Right renal cortex interstitium (tissue), 3 donors: Measurements from ENCODE around the gene TAS2R16. TPM values are rescaled to one million over a fixed set of nuclear protein-coding genes. Genes with fewer than 3 reads are reported as not detected.
"Not testable (repeated sequence)": the region's sequence is repeated elsewhere in the genome, so short reads cannot be mapped to it uniquely, and the experiment has no call there.

Source experiments
- DNase-seq, 3 donors: peaks; one replicate each; pipeline ENCODE4 v3.0.0-alpha.2; 2013; ENCODE audit warnings: low read depth in 3 of 3, low spot score in 2 of 3
- polyA plus RNA-seq, 3 donors: library from polyadenylated mRNA; unstranded; fragments of 120-200 nt; gene quantifications; one replicate each; pipeline ENCODE4 v1.2.1, GENCODE V29; 2013; ENCODE audit not compliant: insufficient read length in 3 of 3

TAS2R16 gene
- polyA plus RNA-seq, 3 donors = not detected

GRCh38 chr7:122974229-122974628 lies 21.3 kb downstream of the TAS2R16 start:
- no peak for DNase-seq

GRCh38 chr7:122972056-122972455 lies 23.4 kb downstream of the TAS2R16 start:
- no peak for DNase-seq

GRCh38 chr7:122970740-122971725 lies 24.5 kb downstream of the TAS2R16 start:
- DNase-seq = no peak

GRCh38 chr7:122968389-122968788 lies 27.1 kb downstream of the TAS2R16 start:
- no peak for DNase-seq

GRCh38 chr7:122965306-122965705 lies 30.2 kb downstream of the TAS2R16 start:
- no peak for DNase-seq

- DNase-seq = not testable (repeated sequence)
These were observed 41.8 kb downstream of the TAS2R16 start for GRCh38 chr7:122953678-122954077.

- DNase-seq = no peak
These were observed 44.5 kb downstream of the TAS2R16 start for GRCh38 chr7:122951006-122951405.

GRCh38 chr7:122949186-122949585 lies 46.3 kb downstream of the TAS2R16 start:
- DNase-seq = no peak

Other genes starting within 250 kb of the TAS2R16 start
- 10 to 100 TPM; 47.2 to 69.8 (median 60.7) TPM for gene CADPS2, start 109.2 kb downstream of the TAS2R16 start, polyA plus RNA-seq
- 10 to 100 TPM; 22.5 to 27.9 (median 25.1) TPM for gene SLC13A1, start 204.3 kb upstream of the TAS2R16 start, polyA plus RNA-seq